AG10803 (cell line): Measurements from ENCODE around the gene CFAP46.

Source experiments
- DNase-seq: peaks from one replicate; pipeline ENCODE4 v3.0.0; 2010; ENCODE audit warnings: low read depth
- H3K4me3 ChIP-seq: 2 replicates; pipeline ENCODE4 v1.5.1; 2011; ENCODE audit warnings: mild to moderate bottlenecking, low read length, control low read depth
- CTCF ChIP-seq: conservative IDR thresholded peaks from 2 replicates; pipeline ENCODE4 v1.5.1; 2011; ENCODE audit warnings: mild to moderate bottlenecking, low read length, control low read depth, inconsistent platforms

Gene CFAP46

GRCh38 chr10:132783165-132783939 is 159.0 kb downstream of the CFAP46 start:
- no peak for DNase-seq
- TF ChIP-seq CTCF = no peak
- no peak overlapping the region for H3K4me3 ChIP-seq

- TF ChIP-seq CTCF = no peak
- H3K4me3 ChIP-seq = no peak overlapping the region
- no peak for DNase-seq
Measured at GRCh38 chr10:132781556-132781955, 160.8 kb downstream of the CFAP46 start.

- H3K4me3 ChIP-seq = no peak overlapping the region
- no peak for DNase-seq
- TF ChIP-seq CTCF = no peak
Measured at GRCh38 chr10:132780356-132780755, 162.0 kb downstream of the CFAP46 start.

DNA sequence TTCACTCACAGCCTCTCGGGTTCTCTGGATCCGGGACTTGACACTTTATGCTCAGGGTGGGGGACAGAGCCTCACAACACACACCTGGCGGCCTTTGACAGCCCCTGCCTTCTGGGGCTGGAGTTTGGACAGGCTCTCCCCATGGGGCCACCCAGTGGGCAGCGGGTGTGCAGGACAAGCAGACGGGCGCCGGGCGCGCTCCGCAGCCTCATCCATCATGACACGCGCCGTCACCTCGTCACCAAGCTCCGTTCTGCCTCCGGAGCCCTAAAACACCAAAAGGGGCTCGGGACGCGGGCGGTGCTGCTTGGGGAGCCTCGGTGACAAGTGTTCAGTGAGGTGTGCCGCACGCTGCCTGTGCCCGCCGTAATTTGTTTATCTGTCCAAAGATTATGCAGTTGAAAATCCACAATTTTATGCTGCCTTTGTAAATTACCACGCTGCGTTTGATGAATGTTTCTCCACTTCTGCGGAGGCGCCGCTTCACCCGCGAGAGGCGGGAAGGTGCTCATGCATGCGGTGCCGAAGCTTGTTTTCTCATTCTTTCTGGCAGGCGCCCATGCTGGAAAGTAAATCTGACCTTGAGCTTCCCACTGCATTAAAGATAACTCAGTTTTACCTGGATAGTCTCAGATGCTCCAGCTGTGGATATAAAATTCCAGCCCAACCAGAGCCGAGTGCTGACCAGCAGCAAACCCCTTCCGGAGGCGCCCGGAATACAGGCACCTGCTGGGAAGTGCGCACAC is 162.6 kb downstream of the CFAP46 start:
- no peak for DNase-seq
- no peak for TF ChIP-seq CTCF
- no peak overlapping the region for H3K4me3 ChIP-seq

GRCh38 chr10:132777441-132777840 is 164.9 kb downstream of the CFAP46 start:
- H3K4me3 ChIP-seq = no peak overlapping the region
- no peak for DNase-seq
- TF ChIP-seq CTCF = no peak

DNA sequence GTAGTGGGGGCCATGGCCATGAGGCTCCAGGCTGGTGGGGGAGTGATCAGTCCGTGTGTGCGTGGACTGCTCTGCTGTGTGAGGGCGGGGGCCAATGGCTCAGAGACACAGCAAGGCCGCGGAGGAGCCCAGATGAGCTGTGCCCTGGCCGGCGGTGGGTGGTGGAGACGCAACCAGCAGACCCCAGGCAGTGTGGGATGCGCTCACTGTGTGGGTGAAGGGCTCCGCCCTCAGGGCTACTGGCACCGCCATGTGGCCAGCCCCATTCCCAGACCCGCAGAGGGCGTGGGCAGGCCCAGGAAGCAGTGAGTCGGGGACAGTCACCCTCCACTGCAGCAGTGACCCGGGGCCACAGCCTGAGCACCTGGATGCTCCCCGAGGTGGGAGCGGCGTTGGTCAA is 165.5 kb downstream of the CFAP46 start:
- TF ChIP-seq CTCF = no peak
- no peak for DNase-seq
- H3K4me3 ChIP-seq = no peak overlapping the region

GRCh38 chr10:132776186-132776585 is 166.2 kb downstream of the CFAP46 start:
- no peak for DNase-seq
- TF ChIP-seq CTCF = no peak

More at GRCh38 chr10:132776186-132776585, 166.2 kb downstream of the CFAP46 start:
- H3K4me3 ChIP-seq = no peak overlapping the region
